Ovary (tissue), 3 donors: ENCODE results near the gene HHIPL1.

Source experiments
- EP300 ChIP-seq: sonication (generic); formaldehyde crosslinking; IDR thresholded peaks from one replicate; pipeline ENCODE4 v1.6.1; 2017; ENCODE audit warnings: antibody characterized with exemption
- POLR2A ChIP-seq: fragments of 450-650 bp; IDR thresholded peaks from one replicate; pipeline ENCODE4 v1.6.1; 2017; ENCODE audit warnings: antibody characterized with exemption, mild to moderate bottlenecking, moderate library complexity
- TF ChIP-seq, protein P1 (sequence below), 3 donors: fragments of 450-650 bp in 2 of 3; fragments of 200-600 bp in 1 of 3; IDR thresholded peaks; one replicate each; pipeline versions ENCODE4 v1.5.1 to v1.8.0; 2016 to 2022; ENCODE audit warnings: antibody characterized with exemption in 3 of 3, mild to moderate bottlenecking in 1 of 3
- donor health status: DM: no; HTN: no; CAD: no.

GRCh38 chr14:99612071-99612737 lies 32.7 kb upstream of the HHIPL1 start:
- TF ChIP-seq, protein P1, sequence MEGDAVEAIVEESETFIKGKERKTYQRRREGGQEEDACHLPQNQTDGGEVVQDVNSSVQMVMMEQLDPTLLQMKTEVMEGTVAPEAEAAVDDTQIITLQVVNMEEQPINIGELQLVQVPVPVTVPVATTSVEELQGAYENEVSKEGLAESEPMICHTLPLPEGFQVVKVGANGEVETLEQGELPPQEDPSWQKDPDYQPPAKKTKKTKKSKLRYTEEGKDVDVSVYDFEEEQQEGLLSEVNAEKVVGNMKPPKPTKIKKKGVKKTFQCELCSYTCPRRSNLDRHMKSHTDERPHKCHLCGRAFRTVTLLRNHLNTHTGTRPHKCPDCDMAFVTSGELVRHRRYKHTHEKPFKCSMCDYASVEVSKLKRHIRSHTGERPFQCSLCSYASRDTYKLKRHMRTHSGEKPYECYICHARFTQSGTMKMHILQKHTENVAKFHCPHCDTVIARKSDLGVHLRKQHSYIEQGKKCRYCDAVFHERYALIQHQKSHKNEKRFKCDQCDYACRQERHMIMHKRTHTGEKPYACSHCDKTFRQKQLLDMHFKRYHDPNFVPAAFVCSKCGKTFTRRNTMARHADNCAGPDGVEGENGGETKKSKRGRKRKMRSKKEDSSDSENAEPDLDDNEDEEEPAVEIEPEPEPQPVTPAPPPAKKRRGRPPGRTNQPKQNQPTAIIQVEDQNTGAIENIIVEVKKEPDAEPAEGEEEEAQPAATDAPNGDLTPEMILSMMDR (IDR thresholded peaks at IDR 0.05): no peak
- no peak for TF ChIP-seq POLR2A
- no peak for TF ChIP-seq EP300
